Bone marrow (tissue), 2 donors: Measurements from ENCODE around the gene XG.

Experiments used
- DNase-seq, 2 donors: peaks; one replicate each; lab custom pipeline; 2025; lab: John Stamatoyannopoulos, UW

The XG gene

DNA sequence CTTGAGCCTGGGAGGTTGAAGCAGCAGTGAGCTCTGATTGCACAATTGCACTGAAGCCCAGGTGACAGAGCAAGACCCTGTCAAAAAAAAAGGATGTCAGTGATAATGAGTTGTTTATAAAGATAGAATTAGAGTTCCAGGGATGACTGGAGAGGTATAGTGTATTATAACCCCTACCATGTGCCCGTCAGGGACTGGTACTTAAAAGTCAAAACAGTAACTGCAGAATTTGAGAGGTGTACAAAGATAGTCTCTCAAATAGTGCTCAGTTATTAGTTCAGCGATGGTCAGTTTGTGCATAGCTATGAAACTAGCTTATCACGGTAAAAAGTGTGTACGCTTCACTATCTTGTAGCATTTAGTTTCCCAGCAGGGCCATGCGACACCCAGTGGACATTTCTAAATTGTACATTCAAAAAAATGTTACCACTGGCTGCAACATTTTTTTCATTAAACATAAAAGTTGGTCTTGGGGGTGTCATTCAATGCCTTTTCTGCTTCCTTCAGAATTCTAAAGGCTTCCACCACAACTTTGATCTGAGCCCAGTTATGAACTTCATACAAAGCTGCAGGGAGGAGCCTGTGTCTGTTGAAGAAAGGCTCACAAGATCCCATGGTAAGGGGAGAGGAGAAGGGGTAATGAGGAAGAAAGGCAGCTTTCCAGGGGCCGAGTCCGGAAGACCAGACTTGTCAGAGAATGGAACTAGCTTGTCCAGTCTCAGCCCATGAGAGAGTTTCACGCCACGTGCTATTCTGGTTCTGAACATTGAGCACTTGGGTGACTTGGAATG lies 67.7 kb downstream of the XG start:
- DNase-seq, result no peak

DNA sequence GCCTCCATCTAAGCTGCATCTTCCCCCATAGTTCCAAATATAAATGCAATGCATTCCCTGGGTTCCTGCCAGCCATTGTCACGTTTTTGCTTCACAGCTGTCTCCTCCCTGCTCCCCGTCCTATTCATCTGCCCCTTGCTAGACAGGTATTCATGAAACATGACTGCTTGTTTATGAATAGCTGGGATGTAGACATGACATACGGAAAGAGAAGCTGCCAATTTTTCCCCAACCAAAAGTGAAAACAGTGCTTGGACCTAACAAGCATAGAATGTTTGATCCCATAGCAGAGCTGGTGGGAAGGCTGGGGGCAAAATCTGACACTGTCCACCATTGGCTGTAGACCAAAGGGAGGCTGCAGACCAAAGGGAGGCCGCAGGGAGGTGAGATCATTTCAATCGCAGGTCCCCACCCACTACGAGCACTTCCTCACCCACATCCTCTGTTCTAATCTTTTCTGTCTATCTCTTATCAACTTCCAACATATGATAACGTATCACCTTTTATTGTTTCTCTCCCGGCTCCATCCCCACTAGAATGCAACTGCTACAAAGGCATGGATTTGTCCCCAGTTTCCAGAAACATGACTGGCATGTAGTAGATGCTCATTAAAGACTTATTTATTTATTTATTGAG lies 68.4 kb downstream of the XG start:
- no peak for DNase-seq

DNA sequence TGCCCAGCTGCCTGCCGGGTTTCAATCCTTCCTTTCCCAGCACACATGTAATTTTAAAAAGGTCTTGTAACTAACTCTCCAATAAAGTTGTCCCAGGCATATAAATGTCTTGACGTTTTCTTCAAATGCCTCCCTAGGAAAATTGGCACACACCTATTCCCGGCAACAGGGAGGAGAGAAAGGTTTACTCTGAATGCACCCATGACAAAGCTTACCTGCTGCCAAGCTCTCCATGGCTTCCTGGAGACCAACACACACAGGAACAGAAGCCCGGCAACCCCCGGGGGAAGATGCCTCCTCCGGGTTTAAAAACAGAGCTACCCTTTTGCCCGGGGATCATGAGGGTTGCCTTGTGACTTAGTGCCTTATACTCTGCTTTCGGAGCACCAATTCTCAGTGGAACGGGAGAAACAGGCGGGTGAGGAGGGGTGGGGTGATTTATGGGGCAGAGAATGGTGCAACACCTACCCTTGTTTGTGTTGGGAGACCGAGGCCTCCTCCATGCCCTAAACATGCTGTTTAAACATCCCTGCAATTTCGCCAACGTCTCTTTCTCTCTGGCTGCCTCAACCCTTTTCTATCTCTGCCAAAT lies 72.1 kb downstream of the XG start:
- no peak for DNase-seq

DNA sequence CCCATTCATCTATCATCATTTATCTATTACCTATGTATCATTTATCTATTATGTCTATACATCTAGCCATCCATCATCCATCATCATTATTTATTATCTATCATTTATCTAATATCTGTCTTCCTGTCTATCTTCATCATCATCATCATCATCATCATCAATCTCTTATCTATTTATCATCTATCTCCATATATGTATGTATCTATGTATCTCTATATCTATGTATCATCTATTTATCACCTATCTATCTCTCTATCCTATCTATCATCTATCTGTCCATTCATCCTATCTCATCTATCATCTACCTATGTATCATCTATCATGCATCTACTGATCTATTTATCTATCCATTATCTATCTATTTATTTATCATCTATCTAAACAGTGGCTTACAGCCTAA lies 73.0 kb downstream of the XG start:
- no peak for DNase-seq

DNA sequence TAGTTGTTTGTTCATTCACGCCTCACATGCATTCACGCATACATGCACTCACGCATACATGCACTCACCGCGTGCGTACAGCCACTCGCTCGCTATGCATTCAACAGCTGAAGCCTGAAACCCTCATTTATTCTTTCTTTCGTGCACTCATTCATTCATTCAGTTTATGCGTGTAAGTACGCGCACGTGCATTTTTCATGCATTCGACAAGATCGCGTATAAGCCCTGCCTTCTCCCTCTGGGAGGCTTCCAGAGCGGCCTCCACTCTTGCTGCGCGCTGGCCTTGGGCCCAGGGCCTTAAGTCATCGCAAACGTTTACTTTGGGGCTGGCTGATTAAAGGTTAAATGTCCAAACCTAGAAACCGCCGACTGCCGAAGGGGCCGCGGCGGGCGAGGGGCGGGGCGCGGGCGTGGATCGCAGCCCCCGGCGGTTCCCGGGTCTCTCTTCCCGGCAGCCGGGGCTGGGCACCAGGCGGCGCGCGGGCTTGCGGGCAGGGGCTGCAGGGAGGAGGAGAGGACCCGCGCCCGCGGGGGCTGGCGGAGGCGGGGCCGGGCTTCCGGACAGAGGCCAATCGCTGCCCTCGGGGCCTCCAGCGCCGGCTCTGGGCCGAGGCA lies 76.6 kb downstream of the XG start, which contains the start of gene GYG2:
GYG2 (plus strand) TSS at position 587 of the 615 bp plus-strand sequence. CDS start 1,259 bp downstream, outside the sequence.
- no peak for DNase-seq

DNA sequence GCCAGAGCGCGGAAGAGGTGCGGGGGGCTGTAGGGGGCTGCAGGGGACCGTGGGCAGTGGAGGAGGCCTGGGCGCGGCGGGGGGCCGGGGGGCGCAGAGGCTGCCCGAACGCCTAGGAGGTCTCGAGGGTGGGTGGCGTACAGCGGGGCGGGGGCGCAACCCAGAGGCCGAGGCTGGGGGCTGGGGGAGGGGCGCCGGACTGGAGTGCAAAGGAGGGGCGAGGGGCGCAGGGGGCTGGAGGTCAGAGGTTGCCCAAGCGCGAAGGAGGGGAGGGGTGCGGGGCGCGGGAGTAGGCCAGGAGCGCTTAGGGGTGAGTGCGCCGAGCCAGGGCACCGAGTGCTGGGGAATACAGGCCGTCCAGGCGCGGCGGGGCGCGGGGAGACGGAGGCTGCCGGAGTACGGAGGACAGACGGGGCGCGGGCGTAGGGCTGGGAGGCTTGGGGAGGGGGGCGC lies 77.1 kb downstream of the XG start:
- no peak for DNase-seq

DNA sequence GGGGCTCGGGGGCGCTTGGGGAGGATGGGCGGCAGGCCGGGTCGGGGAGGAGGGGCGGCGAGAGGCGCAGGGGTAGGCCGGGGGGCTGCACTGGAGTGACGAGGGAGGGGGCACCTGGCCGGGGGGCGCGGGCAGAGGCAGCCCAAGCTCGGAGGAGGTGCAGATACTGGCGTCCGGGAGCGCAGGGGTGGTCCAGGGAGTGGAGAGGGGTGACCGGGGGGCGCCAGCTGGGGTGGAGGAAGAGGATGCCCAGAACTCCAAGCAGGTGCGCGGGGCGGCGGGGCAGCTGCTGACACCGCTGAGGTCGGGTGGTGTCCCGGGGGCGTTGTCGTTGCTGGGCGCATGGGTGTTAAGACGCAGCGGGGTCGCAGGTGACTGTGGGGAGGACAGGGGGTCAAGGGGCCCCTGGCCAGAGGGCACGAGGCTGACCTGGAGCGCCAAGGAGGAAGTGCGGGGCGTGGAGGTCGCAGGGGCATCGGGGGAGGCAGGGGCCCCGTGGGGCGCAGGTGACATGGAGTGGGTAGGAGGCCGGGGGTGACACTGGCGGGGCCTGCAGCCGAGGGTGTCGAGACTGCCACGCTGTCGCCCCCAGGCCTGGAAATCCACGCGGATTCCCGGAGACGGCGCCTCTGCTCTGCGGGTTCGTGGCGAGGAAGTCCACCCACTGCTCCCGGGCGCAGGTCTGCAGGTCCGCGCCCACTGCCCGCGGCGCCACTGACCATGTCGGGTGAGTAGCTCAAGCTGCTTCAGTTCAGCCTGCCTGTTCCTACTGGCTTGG lies 77.8 kb downstream of the XG start:
- no peak for DNase-seq

DNA sequence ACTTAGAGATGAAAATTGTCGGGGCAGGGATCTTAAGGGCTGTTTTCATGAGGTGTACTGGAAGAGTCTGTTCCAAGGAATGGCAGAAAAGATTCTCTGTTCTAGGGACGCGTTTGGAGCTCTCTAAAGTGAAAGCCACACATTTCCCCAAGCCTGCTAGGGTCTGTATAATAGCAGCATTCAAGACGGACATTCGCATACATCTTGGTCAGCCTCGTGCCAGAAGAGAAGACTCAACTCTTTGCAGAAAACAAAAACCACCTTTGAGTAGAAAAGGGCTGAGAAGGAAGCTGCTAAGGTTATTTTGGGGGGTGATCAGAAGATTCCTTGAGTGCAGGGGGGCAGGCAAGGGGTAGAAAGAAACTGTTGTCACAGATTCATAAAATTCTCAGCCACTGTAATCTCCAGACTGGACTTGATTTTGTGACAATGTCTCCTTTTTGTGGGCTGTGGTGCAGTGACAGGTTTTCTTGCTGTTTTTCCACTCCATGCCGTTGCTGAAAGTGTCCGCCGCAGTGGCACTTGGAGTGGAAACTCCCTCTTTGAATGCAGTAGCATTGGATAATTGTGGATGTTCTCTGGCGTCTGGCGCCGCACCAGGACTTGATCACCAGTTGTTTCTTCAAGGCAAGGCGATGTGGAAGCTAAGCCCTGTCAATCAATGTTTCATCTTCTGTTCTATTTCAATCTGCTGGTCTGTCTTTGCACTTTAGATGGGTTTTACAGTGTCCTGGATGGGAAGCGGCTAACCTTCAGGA lies 79.8 kb downstream of the XG start:
- DNase-seq, result no peak

DNA sequence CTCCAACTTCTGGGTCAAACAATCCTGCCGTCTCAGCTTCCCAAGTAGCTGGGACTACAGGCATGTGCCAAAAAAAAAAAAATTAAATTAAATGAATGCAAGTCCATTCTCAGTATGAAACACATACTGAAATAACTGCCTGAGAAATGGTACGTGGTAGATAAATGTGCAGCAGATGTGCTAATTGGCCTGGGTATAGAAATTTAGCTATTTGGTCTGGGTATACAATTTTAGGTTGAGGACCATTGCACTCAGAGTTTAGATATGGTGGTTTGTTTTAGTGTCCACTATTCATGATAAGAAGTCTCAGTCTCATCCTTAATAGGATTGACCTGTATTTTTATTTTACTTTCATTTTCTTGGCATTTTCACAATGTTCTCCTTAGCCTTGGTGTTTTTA lies 86.1 kb downstream of the XG start:
- no peak for DNase-seq

DNA sequence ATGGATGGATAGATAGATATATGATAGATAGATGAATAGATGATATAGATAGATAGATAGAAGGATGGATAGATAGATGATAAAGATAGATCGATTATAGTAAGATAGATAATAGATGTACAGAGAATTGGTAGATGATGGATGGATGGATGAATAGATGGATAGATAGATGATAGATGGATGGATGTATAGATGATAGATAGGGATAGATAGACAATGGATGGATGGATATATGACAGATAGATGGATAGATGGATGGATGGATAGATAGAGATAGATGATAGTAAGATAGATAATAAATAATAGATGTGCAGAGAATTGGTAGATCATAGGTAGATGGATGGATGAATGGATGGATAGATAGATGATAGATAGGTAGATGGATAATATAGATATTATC lies 89.1 kb downstream of the XG start:
- DNase-seq, result no peak

DNA sequence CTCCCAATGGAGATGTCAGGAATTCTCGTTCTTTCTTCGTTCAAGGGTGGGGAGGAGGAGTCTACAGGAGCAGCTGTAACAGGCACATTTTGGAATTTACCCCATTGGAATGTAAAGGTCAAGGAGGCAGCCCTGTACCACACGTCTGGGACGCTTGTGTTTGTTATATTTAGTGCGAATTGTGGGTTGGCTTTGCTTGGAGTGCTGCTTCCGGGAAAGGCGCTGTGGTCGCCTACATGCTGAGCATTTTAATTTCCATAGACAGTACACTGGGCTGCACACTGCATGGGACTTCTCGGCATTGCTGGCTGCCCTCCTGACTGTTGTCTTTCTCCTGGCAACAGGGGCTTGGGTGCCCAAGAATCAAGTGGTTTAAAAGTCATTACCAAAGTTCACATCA lies 89.7 kb downstream of the XG start:
- no peak for DNase-seq

DNA sequence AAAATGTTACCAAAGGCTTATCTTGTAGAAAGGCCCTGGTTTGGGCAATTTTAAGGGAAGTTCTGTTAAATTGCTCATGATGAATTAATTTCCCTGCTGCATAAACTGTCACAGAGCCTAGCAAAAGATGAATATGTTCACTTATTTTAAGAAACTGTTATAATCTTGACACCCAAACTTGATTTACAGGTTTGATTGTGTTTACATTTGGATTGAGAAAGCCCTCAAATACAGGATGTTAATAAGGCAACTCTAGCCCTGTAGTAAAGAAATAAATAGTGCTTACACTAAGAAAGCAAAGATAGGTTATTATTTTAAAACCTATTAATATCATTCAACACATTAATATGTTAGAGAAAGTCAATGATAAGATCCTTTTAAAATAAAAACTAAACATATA lies 95.2 kb downstream of the XG start:
- DNase-seq, result no peak

DNA sequence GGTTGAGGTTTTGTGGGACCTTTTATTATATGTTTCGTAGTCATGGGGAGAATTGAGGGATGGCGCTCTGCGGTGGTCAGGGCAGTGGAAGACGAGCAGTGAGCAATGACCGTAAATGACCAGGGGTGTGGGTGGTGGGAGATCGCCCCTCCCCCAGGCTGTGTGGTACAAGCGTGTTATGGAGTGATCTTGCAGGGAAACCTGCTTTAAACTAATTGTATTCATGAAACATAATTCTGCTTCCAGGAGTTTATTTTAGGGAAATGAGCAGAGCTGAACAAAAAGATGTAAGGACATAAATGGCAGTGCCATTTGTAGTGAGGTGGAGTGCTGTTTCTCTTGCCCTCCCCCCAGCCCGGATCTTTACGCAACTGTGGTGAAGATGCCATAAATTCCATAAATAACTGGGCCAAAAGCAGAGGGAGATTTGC lies 97.0 kb downstream of the XG start:
- no peak for DNase-seq

DNA sequence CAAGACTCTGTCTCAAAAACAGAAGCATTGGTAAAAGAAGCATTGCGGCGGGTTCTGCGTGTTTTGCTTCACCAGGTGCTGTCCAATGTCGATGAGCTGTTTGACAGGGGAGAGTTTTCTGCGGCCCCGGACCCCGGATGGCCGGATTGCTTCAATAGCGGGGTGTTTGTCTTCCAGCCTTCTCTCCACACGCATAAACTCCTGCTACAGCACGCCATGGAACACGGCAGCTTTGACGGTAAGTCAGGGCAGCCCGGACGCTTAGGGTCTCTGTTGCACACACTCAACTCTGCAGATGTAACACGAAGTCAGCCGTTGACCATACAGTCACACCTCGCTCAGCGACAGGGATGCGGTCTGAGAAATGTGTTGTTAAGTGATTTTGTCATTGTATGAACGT lies 103.1 kb downstream of the XG start:
- DNase-seq, result no peak

DNA sequence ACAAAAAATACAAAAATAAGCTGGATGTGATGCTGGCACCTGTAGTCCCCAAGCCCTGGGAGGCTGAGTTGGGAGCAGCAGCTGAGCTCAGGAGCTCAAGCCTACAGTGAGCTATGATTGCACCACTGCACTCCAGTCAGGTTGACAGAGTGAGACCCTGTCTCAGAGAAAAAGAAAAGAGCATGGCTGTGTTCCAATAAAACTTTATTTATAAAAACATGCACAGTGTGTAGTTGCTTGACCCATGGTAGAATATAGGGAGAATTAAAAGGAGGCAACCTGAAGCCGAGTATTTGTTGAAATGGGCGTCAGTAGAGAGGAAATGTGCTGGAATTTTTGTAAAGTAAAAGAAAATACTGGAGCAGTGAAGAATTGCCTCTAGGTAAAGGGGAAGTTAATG lies 103.9 kb downstream of the XG start:
- DNase-seq, result no peak

DNA sequence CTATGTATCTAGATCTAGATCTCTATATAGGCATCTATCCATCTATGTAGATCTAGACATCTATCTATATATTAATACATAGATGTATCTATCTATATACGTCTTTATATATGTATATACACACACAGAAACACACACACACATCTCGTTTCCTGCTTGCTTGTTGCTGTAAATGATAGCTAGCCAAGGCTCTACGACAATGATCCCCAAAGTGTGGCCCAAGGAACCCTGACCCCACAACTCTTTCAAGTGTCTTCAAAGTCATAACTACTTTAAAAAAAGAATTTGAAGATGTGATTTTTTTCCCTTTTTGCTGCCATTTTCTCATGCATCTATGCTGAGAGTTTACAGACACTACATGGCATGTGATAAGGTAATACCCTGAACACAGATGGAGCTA lies 105.7 kb downstream of the XG start:
- no peak for DNase-seq

DNA sequence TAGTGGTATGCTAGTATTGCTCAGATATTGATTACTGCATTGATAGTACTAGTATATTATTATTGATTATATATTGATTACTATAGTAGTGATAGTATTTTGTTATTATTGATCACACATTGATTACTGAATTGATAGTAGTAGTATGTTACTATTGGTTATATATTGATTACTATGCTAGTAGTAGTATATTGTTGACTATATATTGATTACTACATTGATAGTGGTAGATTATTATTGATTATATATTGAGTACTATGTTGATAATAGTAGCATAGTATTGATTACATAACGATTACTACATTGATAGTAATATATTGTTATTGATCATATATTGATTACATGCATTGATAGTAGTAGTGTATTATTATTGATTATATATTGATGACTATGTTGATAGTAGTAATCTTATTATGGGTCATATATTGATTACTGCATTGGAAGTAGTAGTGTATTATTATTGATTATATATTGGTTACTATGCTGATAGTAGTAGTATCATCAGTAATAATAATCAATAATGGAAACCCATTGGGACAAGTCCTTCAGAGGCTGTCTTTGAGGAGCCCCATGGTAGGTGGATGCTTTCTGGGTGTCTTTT lies 107.5 kb downstream of the XG start:
- DNase-seq, result no peak

DNA sequence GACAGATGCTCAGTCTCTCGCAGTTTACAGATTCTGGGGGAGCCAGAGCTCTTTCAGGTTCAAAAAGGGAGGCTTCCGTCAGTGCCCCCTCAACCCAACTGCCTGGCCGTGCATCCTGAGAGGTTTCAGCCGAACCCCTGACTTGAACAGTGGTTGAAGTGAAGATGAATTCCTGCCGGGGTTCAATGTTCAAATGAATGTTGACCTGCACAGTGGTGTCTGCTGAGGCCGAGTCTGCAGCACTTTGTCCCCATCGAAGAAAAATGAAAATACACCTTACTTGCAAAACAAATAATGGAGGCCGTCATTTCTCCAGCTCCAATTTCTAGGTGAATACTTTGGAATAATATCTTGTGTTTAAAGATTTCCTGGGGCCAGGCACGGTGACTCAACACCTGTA lies 110.6 kb downstream of the XG start:
- DNase-seq, result no peak

DNA sequence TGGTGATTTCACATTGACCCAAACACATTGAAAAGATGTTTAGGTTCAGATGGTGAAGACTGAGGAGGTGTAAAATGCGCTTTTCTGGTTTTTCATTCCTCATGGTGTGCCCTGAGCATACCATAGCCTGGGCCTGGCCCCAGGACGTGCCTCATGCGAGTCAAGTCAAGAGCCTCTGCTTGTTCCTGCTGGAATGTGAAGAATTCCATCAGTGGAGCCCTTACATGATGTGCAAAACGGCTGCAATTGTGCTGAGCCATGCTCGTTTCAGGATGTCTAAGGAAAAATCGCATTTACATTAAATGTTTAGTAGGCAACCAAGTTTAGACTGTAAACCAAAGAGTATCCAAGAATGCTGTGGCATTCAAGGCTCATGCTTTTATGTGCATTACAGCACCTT lies 111.8 kb downstream of the XG start:
- DNase-seq, result no peak
